GM21447 (cell line): ENCODE data around the gene AP1G1.

ENCODE experiments used
- ATAC-seq: cut with Tn5 transposase; IDR thresholded peaks from one replicate; pipeline ENCODE4 v1.9.1; 2021; ENCODE audit not compliant: unreplicated experiment

AP1G1 gene

GRCh38 chr16:71761097-71761496, 47.5 kb downstream of the AP1G1 start:
- ATAC-seq: no peak

- ATAC-seq: no peak
These were observed 50.3 kb downstream of the AP1G1 start for GRCh38 chr16:71758293-71758760.

GRCh38 chr16:71754652-71755051, 54.0 kb downstream of the AP1G1 start:
- no peak for ATAC-seq

GRCh38 chr16:71754108-71754507, 54.5 kb downstream of the AP1G1 start:
- no peak for ATAC-seq

GRCh38 chr16:71748226-71748625, 60.4 kb downstream of the AP1G1 start:
- ATAC-seq: no peak

- no peak for ATAC-seq
These were observed 62.1 kb downstream of the AP1G1 start for GRCh38 chr16:71746442-71747046.

GRCh38 chr16:71738855-71739254, 69.8 kb downstream of the AP1G1 start:
- ATAC-seq: no peak

GRCh38 chr16:71737501-71737900, 71.1 kb downstream of the AP1G1 start:
- ATAC-seq: no peak

GRCh38 chr16:71734511-71734910, 74.1 kb downstream of the AP1G1 start:
- no peak for ATAC-seq

GRCh38 chr16:71732587-71732986, 76.0 kb downstream of the AP1G1 start:
- ATAC-seq: no peak

- ATAC-seq: no peak
These were observed 80.9 kb downstream of the AP1G1 start for GRCh38 chr16:71727551-71728324.

GRCh38 chr16:71726476-71727315, 81.9 kb downstream of the AP1G1 start:
- ATAC-seq: no peak

- no peak for ATAC-seq
These were observed 84.3 kb downstream of the AP1G1 start, which contains the start of gene PHLPP2 for GRCh38 chr16:71724320-71724751. Gene PHLPP2, minus strand, starts transcription at chr16:71724701. Its CDS starts 9,906 bp downstream, at chr16:71714795.

- peak; percentile 55 for ATAC-seq
These were observed 84.9 kb downstream of the AP1G1 start for GRCh38 chr16:71723537-71724319.

GRCh38 chr16:71722801-71723536, 85.7 kb downstream of the AP1G1 start:
- ATAC-seq: peak; percentile 46

GRCh38 chr16:71721066-71721740, 87.4 kb downstream of the AP1G1 start:
- ATAC-seq: no peak

GRCh38 chr16:71712501-71712900, 96.1 kb downstream of the AP1G1 start:
- no peak for ATAC-seq

- ATAC-seq: no peak
These were observed 96.8 kb downstream of the AP1G1 start for GRCh38 chr16:71711789-71712188.

GRCh38 chr16:71709229-71709781, 99.3 kb downstream of the AP1G1 start:
- ATAC-seq: no peak
